KMS-11 (cell line): ENCODE data around the gene IRF6.

Source experiments
- H2AFZ ChIP-seq: fragments of 200-600 bp; sonication (generic); 2 replicates; pipeline ENCODE4 v1.6.1; 2016; ENCODE audit warnings: antibody characterized with exemption, mixed run types, low read depth
- H3K27ac ChIP-seq: fragments of 200-600 bp; sonication (generic); 2 replicates; pipeline ENCODE4 v1.6.1; 2016; ENCODE audit warnings: mild to moderate bottlenecking, mixed run types
- H3K27me3 ChIP-seq: fragments of 200-600 bp; sonication (generic); 2 replicates; pipeline ENCODE4 v1.6.1; 2017; ENCODE audit warnings: mild to moderate bottlenecking, low read depth, mixed run types, moderate library complexity; ENCODE audit not compliant: insufficient read depth
- H3K36me3 ChIP-seq: fragments of 200-600 bp; sonication (generic); 2 replicates; pipeline ENCODE4 v1.6.1; 2017; ENCODE audit warnings: mild to moderate bottlenecking, mixed run types; ENCODE audit not compliant: insufficient read depth
- H3K4me1 ChIP-seq: fragments of 200-600 bp; sonication (generic); 2 replicates; pipeline ENCODE4 v1.6.1; 2016; ENCODE audit warnings: mild to moderate bottlenecking, low read depth, mixed run types; ENCODE audit not compliant: poor library complexity, severe bottlenecking
- H3K4me2 ChIP-seq: fragments of 200-600 bp; sonication (generic); 2 replicates; pipeline ENCODE4 v1.7.0; 2016; ENCODE audit warnings: mild to moderate bottlenecking, mixed run types
- H3K4me3 ChIP-seq: fragments of 200-600 bp; sonication (generic); IDR thresholded peaks from 2 replicates; pipeline ENCODE4 v1.6.1; 2017; ENCODE audit warnings: low read depth, low read length, mixed read lengths; ENCODE audit not compliant: insufficient read depth
- H3K79me2 ChIP-seq: fragments of 200-600 bp; sonication (generic); 2 replicates; pipeline ENCODE4 v1.6.1; 2016; ENCODE audit warnings: low read depth, mixed run types; ENCODE audit not compliant: insufficient read depth
- H3K9ac ChIP-seq: fragments of 200-600 bp; sonication (generic); 2 replicates; pipeline ENCODE4 v1.6.1; 2016; ENCODE audit warnings: mild to moderate bottlenecking, mixed run types
- H4K20me1 ChIP-seq: fragments of 200-600 bp; sonication (generic); 2 replicates; pipeline ENCODE4 v1.6.1; 2016; ENCODE audit warnings: mild to moderate bottlenecking, mixed run types; ENCODE audit not compliant: insufficient read depth
- CTCF ChIP-seq: fragments of 200-600 bp; sonication (generic); conservative IDR thresholded peaks from 2 replicates; pipeline ENCODE4 v1.6.1; 2017; ENCODE audit warnings: low read depth, mild to moderate bottlenecking, antibody characterized with exemption, low read length, moderate library complexity, mixed read lengths

IRF6 gene

GRCh38 chr1:209756615-209757445 lies 49.1 kb downstream of the IRF6 start:
- Histone ChIP-seq H3K79me2 (no peaks in the 10 kb centered on the region), H3K4me3 (no peak overlapping the region), H3K36me3 (no peaks in the 10 kb centered on the region), H3K27ac (peak overlapping the region; percentile 25; the same call in 1 of the 2 replicates), H2AFZ (peak overlapping the region; percentile 53), H3K9ac (no peak overlapping the region), H3K27me3 (no peaks in the 10 kb centered on the region), H3K4me1 (peaks cover 69% of the 10 kb centered on the region), H4K20me1 (no peaks in the 10 kb centered on the region), H3K4me2 (peak overlapping the region; percentile 66)
- TF ChIP-seq CTCF = no peak

GRCh38 chr1:209755926-209756614 lies 49.9 kb downstream of the IRF6 start, which contains the start of gene TRAF3IP3:
Gene TRAF3IP3 (plus strand): TSS chr1:209756053. CDS start chr1:209760040, 3,987 bp downstream.
- peak within 1 kb of the TSS; percentile 25 for H3K27ac ChIP-seq
- no peak within 1 kb of the TSS for H3K9ac ChIP-seq
- H3K4me1 ChIP-seq = peaks cover 77% of the 10 kb centered on the region

GRCh38 chr1:209755256-209755655 lies 50.7 kb downstream of the IRF6 start:
- Histone ChIP-seq H3K79me2 (no peaks in the 10 kb centered on the region), H3K27ac (peak overlapping the region; percentile 25; the same call in 1 of the 2 replicates), H3K4me2 (peak overlapping the region; percentile 66), H3K4me1 (peaks cover 85% of the 10 kb centered on the region), H4K20me1 (no peaks in the 10 kb centered on the region), H3K4me3 (no peak overlapping the region), H2AFZ (peak overlapping the region; percentile 53), H3K9ac (no peak overlapping the region), H3K27me3 (no peaks in the 10 kb centered on the region), H3K36me3 (no peaks in the 10 kb centered on the region)
- TF ChIP-seq CTCF = no peak

More at GRCh38 chr1:209755926-209756614, 49.9 kb downstream of the IRF6 start, which contains the start of gene TRAF3IP3:
- H3K4me3 ChIP-seq = no peak within 1 kb of the TSS
- H4K20me1 ChIP-seq = no peaks in the 10 kb centered on the region
- peak within 1 kb of the TSS; percentile 53 for H2AFZ ChIP-seq
- no peaks in the 10 kb centered on the region for H3K36me3 ChIP-seq
- no peak for TF ChIP-seq CTCF
- H3K79me2 ChIP-seq = no peaks in the 10 kb centered on the region
- H3K27me3 ChIP-seq = no peaks in the 10 kb centered on the region
- H3K4me2 ChIP-seq = peak within 1 kb of the TSS; percentile 66

GRCh38 chr1:209752890-209753289 lies 53.1 kb downstream of the IRF6 start:
- no peak overlapping the region for H3K9ac ChIP-seq
- no peaks in the 10 kb centered on the region for H3K36me3 ChIP-seq
- no peaks in the 10 kb centered on the region for H4K20me1 ChIP-seq
- no peaks in the 10 kb centered on the region for H3K27me3 ChIP-seq
- no peak overlapping the region; the same call in 1 of the 2 replicates for H3K4me2 ChIP-seq
- H3K79me2 ChIP-seq = no peaks in the 10 kb centered on the region
- peaks cover 96% of the 10 kb centered on the region for H3K4me1 ChIP-seq
- no peak overlapping the region for H3K4me3 ChIP-seq
- H3K27ac ChIP-seq = no peak overlapping the region
- TF ChIP-seq CTCF = no peak
- no peak overlapping the region for H2AFZ ChIP-seq
